ENCODE results near the gene FAIM.
"Not testable (repeated sequence)": the region's sequence is repeated elsewhere in the genome, so short reads cannot be mapped to it uniquely, and the experiment has no call there.

The FAIM gene

GRCh38 chr3:138601661-138602060 is 6.9 kb upstream of the FAIM start:
- DNase-seq (ENCODE audit: low spot score) = not testable (repeated sequence)

GRCh38 chr3:138604106-138604595 is 4.4 kb upstream of the FAIM start:
- DNase-seq (ENCODE audit: low spot score) = not testable (repeated sequence)

GRCh38 chr3:138609898-138610266 is 1.3 kb downstream of the FAIM start:
- no peak for DNase-seq (ENCODE audit: low spot score)

GRCh38 chr3:138615462-138615861 is 6.9 kb downstream of the FAIM start:
- no peak for DNase-seq (ENCODE audit: low spot score)

GRCh38 chr3:138620431-138620830 is 11.9 kb downstream of the FAIM start:
- no peak for DNase-seq (ENCODE audit: low spot score)

GRCh38 chr3:138624518-138624917 is 15.9 kb downstream of the FAIM start:
- no peak for DNase-seq (ENCODE audit: low spot score)

GRCh38 chr3:138625707-138626365 is 17.3 kb downstream of the FAIM start:
- DNase-seq (ENCODE audit: low spot score) = peak; percentile 16

GRCh38 chr3:138629526-138629925 is 21.0 kb downstream of the FAIM start:
- DNase-seq (ENCODE audit: low spot score) = no peak

- DNase-seq (ENCODE audit: low spot score) = no peak
Measured at GRCh38 chr3:138638641-138639040, 30.1 kb downstream of the FAIM start.

GRCh38 chr3:138640537-138640936 is 32.0 kb downstream of the FAIM start:
- no peak for DNase-seq (ENCODE audit: low spot score)

GRCh38 chr3:138642226-138642926 is 33.8 kb downstream of the FAIM start:
- no peak for DNase-seq (ENCODE audit: low spot score)

- no peak for DNase-seq (ENCODE audit: low spot score)
Measured at GRCh38 chr3:138642927-138643253, 34.3 kb downstream of the FAIM start.

GRCh38 chr3:138646008-138646407 is 37.4 kb downstream of the FAIM start:
- no peak for DNase-seq (ENCODE audit: low spot score)

GRCh38 chr3:138646513-138646912 is 37.9 kb downstream of the FAIM start:
- DNase-seq (ENCODE audit: low spot score) = no peak

GRCh38 chr3:138649134-138649533 is 40.6 kb downstream of the FAIM start:
- DNase-seq (ENCODE audit: low spot score) = no peak

- DNase-seq (ENCODE audit: low spot score) = no peak
Measured at GRCh38 chr3:138653567-138653966, 45.0 kb downstream of the FAIM start.

GRCh38 chr3:138657508-138657907 is 48.9 kb downstream of the FAIM start:
- no peak for DNase-seq (ENCODE audit: low spot score)

- DNase-seq (ENCODE audit: low spot score) = no peak
Measured at GRCh38 chr3:138668107-138668506, 59.5 kb downstream of the FAIM start.

- DNase-seq (ENCODE audit: low spot score) = no peak
Measured at GRCh38 chr3:138670407-138670806, 61.8 kb downstream of the FAIM start.

GRCh38 chr3:138673641-138674530 is 65.3 kb downstream of the FAIM start:
- no peak for DNase-seq (ENCODE audit: low spot score)

GRCh38 chr3:138675393-138675792 is 66.8 kb downstream of the FAIM start:
- DNase-seq (ENCODE audit: low spot score) = no peak

- DNase-seq (ENCODE audit: low spot score) = no peak
Measured at GRCh38 chr3:138678086-138678485, 69.5 kb downstream of the FAIM start.

- no peak for DNase-seq (ENCODE audit: low spot score)
Measured at GRCh38 chr3:138678874-138679392, 70.4 kb downstream of the FAIM start.
